Endothelial cell of umbilical vein (primary cell): ENCODE data around the gene SMOC2.

Experiments used
- MYC ChIP-seq: IDR thresholded peaks from one replicate; pipeline ENCODE4 v1.6.1; 2011; ENCODE audit warnings: mild to moderate bottlenecking, low read depth, low read length
- POLR2A ChIP-seq: IDR thresholded peaks from 2 replicates; pipeline ENCODE4 v1.6.1; 2012; ENCODE audit warnings: low read depth, mild to moderate bottlenecking, control low read depth, low read length
- TF ChIP-seq, protein P1 (sequence below), 2 donors: IDR thresholded peaks; 1 replicate in 1 of 2; 2 replicates in 1 of 2; pipeline ENCODE4 v1.5.1; 2011; ENCODE audit warnings: low read length in 2 of 2, mild to moderate bottlenecking in 2 of 2, moderate library complexity in 2 of 2, control low read depth in 1 of 2, inconsistent platforms in 1 of 2, low read depth in 1 of 2; ENCODE audit not compliant: insufficient read depth in 1 of 2; ENCODE audit errors: extremely low read depth in 1 of 2

DNA sequence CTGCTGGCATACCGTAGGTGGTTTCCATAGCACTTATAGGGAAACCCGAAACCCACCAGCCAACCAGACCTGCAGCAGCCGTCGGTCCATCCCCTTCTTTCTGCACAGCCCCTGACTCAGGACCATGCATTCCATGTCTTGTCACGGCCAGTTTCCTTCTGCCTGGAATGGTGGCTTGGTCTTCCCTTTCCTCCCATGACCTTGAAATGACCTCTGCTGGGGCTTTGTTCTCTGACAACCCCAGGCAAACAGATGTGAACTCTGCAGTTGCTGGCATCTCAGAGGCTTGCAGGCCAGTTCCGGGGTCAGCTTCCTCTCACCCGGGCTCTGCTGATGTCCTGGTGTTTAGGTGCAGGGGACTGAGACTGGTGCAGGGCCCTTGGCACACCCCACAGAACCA lies 250.8 kb downstream of the SMOC2 start:
- no peak for TF ChIP-seq MYC
- TF ChIP-seq, protein P1, sequence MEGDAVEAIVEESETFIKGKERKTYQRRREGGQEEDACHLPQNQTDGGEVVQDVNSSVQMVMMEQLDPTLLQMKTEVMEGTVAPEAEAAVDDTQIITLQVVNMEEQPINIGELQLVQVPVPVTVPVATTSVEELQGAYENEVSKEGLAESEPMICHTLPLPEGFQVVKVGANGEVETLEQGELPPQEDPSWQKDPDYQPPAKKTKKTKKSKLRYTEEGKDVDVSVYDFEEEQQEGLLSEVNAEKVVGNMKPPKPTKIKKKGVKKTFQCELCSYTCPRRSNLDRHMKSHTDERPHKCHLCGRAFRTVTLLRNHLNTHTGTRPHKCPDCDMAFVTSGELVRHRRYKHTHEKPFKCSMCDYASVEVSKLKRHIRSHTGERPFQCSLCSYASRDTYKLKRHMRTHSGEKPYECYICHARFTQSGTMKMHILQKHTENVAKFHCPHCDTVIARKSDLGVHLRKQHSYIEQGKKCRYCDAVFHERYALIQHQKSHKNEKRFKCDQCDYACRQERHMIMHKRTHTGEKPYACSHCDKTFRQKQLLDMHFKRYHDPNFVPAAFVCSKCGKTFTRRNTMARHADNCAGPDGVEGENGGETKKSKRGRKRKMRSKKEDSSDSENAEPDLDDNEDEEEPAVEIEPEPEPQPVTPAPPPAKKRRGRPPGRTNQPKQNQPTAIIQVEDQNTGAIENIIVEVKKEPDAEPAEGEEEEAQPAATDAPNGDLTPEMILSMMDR (IDR thresholded peaks at IDR 0.05; ENCODE audit: extremely low read depth in 1 of 2, insufficient read depth in 1 of 2, low read depth in 1 of 2, low read length in 2 of 2): no peak
- TF ChIP-seq POLR2A: no peak
